Sigmoid colon (tissue), 4 donors: ENCODE results near the gene PPP4R2.

Experiments used
- EP300 ChIP-seq, 4 donors: sonication (generic); formaldehyde crosslinking; IDR thresholded peaks; one replicate each; pipeline ENCODE4 v1.6.1; 2017; ENCODE audit warnings: antibody characterized with exemption in 4 of 4
- POLR2A ChIP-seq, 2 donors: fragments of 450-650 bp; IDR thresholded peaks; one replicate each; pipeline ENCODE4 v1.6.1; 2016; ENCODE audit warnings: antibody characterized with exemption in 2 of 2, mild to moderate bottlenecking in 2 of 2, moderate library complexity in 2 of 2
- POLR2AphosphoS5 ChIP-seq, 4 donors: sonication (generic); formaldehyde crosslinking; IDR thresholded peaks; one replicate each; pipeline ENCODE4 v1.6.1; 2017; ENCODE audit warnings: antibody characterized with exemption in 4 of 4
- TF ChIP-seq, protein P1 (sequence below), 4 experiments: fragments of 450-650 bp in 3 of 4; fragments of 200-600 bp in 1 of 4; IDR thresholded peaks; one replicate each; pipeline ENCODE4 v1.5.1; 2016 to 2019; ENCODE audit warnings: antibody characterized with exemption in 4 of 4, mild to moderate bottlenecking in 3 of 4, moderate library complexity in 2 of 4

DNA sequence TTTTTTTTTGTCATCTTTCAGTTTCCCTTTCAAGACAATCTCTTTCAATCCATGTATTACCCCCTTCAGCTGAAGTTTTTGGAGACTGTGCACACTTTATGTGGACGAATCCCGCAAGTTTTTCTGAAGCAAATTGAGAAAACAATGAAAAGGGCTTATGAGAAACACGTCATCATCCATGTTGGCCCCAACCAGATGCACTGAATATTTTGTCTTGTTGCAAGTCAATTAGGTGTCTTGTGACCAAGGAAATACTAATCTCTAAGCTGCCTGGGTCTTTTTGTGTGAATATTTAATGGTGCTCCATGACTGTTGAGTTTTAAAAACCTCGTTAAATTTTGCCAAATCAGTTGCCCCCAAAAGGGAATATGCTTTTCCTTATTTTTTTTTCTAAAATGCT, 21.7 kb upstream of the PPP4R2 start:
- TF ChIP-seq, protein P1, sequence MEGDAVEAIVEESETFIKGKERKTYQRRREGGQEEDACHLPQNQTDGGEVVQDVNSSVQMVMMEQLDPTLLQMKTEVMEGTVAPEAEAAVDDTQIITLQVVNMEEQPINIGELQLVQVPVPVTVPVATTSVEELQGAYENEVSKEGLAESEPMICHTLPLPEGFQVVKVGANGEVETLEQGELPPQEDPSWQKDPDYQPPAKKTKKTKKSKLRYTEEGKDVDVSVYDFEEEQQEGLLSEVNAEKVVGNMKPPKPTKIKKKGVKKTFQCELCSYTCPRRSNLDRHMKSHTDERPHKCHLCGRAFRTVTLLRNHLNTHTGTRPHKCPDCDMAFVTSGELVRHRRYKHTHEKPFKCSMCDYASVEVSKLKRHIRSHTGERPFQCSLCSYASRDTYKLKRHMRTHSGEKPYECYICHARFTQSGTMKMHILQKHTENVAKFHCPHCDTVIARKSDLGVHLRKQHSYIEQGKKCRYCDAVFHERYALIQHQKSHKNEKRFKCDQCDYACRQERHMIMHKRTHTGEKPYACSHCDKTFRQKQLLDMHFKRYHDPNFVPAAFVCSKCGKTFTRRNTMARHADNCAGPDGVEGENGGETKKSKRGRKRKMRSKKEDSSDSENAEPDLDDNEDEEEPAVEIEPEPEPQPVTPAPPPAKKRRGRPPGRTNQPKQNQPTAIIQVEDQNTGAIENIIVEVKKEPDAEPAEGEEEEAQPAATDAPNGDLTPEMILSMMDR (IDR thresholded peaks at IDR 0.05) = no peak
- no peak for TF ChIP-seq POLR2A (IDR thresholded peaks at IDR 0.05)
- no peak for TF ChIP-seq POLR2AphosphoS5 (IDR thresholded peaks at IDR 0.05)
- no peak for TF ChIP-seq EP300 (IDR thresholded peaks at IDR 0.05)
